ENCODE results near the gene IRS2. TPM values are rescaled to one million over a fixed set of nuclear protein-coding genes. Genes with fewer than 3 reads are reported as not detected.

The IRS2 gene
- total RNA-seq, 1 donor from 2014 or later, result 1.7 TPM

DNA sequence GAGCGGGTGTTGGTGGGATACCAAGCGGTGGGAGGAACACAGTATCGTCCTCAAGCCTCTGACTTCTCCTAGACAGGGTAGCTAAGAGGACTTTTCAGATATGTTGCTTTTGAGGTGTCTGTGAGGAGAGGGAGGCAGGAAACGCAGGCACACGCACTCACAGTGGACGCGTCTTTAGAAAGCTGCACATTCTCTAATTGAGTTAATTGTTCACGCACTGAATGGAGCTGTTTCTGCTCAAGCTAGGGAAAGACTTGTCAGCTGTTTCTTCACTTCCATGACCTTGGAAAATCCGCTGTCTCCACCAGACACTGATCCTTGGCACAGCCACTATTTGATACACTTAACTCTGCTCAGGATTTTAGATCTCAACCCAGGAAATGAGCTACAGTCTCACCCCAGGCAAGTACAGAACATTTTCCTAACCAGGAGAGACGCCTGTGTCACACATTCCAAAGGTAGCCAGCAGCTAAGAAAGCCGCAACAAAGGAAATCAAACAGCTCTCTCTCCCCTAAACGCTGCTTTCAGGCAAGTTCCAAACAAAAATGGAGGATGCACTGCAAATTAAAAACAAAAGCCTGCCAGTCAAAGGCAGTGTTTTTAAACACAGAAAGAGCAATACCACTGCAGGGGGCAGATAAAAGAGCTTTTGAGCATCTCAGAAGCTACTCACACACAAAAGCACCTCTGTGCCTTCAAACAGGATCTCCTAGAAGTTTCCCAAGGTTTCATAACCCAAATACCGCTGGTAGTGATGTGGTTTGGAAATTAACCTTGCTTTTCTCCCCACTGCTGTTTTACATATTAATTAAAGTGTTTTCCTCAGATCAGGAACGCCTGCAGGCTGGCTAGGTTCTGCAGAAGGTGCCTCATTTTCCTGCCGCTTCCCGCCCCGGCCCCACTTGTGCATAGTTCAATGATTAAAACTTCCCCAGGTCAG, 57.3 kb downstream of the IRS2 start:
- DNase-seq, result no peak

DNA sequence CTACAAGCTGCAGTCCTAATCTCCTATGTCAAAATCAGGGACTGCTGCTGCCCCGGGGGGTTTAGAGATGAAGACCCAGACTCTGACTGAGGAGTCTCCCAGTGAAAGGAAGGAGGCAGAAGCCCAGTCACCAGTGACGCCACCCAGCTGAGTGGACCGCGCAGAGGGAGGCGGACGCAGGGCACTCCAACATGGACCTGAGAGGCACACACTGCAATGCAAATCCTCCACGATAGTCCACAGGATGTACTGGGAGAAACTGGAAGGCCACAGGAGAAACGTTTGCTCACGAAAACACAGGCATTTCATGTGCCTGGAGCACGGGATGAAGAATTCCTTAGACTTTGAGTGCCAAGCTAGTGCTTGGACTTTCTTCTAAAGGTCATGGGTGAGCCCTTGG, 58.3 kb downstream of the IRS2 start:
- no peak for DNase-seq

DNA sequence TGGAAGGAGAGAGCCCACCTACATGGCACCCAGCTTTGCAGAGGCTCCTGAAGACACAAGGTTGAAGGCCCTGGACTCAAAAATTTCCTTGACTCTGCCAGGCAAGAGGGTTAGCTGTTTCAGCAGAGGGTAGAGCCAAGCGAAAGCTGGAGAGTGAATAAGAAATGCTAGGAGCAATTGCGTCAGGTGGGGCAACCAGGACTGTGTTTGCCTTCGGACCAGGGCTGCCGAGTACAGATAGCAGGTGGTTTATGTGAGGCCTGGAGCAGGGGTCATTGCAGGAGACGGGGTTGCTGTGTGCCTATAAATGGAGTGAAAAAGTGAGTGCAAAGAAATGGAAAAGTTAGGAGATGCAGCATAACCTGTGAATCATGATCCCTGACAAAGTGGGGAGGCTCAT, 59.1 kb downstream of the IRS2 start:
- no peak for DNase-seq

DNA sequence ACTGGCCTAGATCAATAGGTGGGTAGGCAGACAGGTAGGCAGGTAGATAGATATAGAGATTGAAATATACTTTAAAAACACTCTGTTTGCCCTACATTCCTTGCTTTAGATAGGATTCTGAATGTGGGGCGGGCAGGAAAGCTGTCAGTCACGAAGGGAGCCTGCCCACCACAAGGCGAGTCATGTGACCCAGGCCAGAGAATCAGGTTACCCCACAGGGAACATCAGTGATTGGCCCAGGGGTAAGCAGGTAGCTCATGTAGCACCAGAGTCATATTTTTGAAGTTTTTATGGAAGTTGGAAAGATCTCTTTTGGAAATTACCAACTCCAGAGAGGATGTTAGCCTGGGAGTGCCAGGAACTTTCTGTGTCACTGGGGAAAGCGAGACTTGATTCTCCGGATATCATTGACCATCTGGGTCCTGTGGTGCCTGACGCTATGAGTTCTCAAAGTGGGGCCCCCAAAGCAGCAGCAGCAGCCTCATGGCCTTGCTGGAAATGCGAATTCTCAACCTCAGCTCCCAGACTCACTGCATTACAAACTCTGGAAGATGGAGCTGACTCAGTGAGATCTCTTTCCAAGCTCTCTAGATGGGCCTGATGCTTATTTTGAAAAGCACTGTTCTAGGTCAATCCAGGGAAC, 60.3 kb downstream of the IRS2 start:
- DNase-seq, result no peak

DNA sequence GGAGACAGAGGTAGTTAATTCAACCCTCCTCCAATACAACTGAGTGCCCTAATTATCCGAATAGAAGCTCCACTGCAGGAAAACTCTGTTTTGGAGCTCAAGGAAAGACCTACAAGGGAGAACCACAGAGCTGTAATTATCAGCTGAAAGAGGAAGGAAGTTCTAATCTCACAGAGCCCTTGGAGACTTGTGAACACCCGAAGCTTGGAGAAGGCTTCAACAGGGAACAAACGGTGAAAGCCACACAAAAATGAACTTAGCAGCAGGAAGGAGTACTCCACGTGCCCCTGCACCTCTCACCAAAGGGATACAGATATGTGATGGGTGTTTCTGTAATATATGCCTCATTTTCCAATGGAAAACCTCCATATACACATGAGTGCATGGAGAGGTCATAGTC, 61.1 kb downstream of the IRS2 start:
- no peak for DNase-seq

DNA sequence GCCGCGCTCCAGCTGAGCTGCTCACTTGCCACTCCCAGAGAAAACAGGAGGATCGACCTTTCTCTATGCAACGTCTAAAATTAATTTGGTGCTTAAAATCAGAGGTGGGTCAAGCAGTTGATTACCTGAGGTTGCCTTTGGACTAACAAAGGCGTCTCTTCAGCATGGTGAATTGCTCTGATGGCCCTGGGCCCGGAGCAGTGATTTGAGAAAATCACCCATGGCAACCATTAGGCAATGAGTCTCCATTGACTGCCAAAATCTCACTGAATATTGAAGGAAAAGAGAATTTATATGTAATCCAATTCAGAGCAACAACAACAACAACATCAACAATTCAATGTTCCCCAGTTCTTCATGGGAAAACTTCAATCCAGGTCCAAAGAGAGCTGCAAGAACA, 61.8 kb downstream of the IRS2 start:
- DNase-seq, result no peak

DNA sequence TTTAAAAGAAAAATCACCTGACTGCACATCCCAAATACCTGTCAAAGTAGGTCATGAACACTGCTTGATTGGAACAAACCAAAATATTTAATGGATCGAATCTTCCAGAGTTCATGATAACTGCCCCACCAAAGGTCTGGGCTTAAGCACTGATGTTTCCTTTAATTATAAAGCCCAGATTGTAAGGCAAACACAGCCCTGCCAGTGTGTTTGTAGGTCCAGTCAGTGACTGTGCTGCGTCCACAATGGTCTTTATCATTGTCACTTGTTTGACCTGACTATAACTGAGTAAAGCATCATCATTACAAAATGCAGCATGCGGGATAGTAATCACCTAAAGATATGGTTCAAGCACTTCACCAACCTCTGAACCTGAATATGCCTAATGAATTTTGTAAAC, 63.3 kb downstream of the IRS2 start:
- DNase-seq, result no peak

DNA sequence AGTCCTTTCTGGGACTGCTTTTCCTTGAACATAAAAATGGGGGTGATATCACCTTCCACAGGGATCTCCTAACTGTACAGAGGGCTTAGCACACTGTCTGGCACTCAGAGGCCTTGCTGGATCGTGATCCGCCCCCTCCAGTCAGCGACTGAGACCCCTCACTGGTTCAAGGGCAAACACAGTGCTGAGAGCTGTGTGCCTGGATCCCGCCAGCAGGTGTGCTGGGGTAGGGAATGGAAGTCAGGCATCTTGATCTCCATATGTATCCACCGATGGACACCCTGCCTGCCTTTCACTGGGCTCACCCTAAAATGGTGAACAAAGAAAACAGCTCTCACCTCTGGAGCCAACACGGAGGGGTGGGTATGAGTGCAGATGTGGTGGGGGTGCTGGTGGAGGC, 64.3 kb downstream of the IRS2 start:
- no peak for DNase-seq

DNA sequence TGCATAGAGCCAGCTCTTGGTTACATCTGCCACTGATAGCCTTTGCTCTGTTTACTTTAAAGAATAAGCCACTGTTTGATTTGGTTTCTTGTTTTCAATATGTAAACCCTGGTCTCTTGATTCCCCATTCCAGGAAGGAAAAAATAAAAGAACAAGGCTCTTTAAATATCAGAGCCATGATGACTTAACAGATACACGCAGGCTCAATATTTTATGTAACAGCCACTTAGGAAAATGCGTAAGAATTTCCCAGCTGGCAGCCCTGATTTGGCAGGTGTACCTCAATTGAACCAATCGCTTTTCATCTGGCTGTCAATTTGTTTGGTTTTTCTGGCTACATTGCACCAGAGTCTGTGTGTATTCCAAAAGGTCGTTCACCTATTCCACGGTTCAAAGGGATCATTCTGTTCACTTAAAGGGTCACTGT, 65.6 kb downstream of the IRS2 start:
- no peak for DNase-seq

DNA sequence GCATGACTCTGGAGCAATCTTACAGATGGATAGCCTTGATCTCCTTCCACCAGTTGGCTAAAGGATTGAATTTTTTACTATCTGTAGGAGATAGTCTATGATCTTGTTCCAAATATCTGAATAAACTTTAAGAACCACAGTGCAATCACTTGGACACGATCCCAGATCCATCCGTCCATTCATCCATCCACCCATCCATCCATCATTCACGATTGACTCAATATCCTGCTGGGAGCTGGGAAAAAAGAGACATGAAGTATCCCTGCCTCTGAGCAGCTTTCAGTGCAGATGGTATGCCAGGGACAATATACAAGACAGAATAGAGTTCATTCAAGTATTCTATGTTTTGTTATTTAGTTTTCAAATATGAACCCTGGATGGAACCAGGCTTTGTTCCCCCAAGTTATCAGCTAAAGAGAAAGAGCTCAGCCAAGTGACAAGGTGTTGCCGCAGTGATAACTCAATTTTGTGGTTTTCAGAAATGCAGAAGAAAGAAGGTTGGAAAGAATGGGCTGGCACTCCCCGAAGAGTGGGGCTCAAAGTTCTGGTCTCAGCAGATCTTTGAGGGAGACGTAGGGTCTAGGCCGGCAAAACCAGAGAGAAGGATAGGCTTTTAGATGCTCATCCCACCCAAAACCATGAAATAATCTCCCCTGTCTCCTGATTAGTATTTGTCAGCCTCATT, 66.3 kb downstream of the IRS2 start:
- DNase-seq, result no peak

DNA sequence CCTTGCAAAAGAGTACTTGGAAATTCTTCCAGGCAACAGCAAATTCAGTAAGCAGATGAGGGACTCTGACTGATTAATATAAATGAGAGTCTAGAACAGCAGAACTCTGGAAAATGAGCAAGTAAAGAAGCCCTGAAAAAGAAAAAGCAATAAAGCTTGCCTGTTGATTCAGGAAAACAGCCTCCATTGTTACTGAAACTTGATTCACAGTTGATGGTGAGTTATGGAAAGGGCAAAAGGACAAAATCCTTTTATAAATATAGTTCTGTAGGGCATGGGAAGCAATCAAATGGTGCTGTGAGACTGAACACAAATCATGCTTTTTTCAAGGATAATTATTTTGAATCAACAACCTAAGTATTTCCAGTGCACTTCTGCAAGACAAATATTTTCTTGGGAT, 67.7 kb downstream of the IRS2 start:
- DNase-seq, result no peak

DNA sequence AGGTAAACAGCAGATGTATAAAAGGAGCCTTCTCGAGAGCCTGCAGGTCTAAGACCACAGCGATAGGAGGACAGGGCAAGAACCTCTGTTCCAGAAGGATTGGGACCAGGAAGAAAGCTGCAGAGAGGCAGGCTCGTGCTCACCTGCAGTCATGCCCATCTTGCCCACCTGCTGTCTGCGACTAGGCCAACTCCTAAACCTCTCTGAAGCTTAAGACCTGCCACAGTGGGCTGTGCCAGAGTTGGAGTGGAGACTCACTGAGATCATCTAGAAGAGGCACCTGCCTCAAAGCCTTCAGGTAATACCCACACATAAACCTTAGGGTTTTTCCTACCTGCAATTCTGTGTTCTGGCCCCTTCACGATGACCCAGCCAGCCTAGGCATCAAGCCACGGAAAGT, 68.7 kb downstream of the IRS2 start:
- DNase-seq, result no peak

DNA sequence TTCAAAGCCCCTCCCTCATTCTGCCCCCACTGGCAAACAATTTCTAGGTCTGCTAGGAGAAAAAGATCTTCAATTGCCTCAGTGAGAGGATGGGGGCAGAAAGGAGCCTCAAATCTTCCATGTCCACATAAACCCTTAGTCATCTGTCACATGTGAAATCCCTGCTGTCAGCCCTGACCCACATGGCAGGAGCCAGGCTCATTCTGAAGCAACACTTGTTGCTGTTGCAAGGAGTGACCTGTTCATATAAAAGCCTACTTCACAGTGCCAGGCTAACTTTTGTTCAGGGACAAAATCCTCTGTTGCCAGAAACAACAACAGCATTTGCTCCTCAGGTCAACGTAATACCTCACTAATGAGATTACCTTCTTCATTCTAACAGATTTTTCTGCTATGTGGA, 70.5 kb downstream of the IRS2 start:
- DNase-seq, result no peak

DNA sequence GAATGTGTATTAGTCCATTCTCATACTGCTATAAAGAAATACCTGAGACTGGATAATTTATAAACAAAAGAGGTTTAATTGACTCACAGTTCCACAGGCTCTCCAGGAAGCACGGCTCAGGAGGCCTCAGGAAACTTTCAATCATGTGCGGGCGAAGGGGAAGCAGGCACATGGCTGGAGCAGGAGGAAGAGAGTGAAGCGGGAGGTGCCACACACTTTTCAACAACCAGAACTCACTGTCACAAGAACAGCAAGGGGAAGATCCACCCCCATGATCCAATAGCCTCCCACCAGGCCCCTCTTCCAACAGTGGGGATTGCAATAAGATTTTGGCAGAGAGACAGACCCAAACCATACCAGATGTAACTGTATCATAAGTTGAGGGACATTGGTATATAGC, 72.7 kb downstream of the IRS2 start:
- no peak for DNase-seq

DNA sequence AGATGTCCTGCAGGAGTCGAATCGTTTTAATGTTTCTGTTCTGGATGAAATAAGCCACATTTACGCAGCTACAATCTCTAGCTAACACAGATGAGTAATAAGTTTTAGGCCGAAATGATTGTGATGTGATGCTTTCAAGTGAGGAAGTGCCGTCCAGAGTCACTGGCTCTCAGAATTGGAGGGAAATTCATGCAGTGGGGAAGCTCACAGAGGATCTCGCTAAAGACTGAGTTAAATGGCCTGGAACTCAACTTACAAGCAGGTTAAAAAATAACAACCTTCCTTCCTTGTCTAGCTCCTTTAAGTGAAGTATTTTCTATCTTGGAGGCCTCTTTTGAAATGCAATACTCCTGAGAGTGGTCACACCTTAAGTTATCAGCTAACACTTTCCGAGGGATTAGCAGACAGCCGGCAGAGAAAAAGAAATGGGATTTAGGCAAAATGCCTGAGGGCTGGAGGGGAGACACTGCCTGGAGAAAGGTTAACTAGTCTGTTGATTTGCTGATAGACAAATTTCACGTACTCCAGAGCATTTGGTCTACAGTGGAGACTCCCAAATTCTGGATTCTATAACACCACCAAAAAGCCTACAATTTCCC, 74.2 kb downstream of the IRS2 start:
- no peak for DNase-seq

DNA sequence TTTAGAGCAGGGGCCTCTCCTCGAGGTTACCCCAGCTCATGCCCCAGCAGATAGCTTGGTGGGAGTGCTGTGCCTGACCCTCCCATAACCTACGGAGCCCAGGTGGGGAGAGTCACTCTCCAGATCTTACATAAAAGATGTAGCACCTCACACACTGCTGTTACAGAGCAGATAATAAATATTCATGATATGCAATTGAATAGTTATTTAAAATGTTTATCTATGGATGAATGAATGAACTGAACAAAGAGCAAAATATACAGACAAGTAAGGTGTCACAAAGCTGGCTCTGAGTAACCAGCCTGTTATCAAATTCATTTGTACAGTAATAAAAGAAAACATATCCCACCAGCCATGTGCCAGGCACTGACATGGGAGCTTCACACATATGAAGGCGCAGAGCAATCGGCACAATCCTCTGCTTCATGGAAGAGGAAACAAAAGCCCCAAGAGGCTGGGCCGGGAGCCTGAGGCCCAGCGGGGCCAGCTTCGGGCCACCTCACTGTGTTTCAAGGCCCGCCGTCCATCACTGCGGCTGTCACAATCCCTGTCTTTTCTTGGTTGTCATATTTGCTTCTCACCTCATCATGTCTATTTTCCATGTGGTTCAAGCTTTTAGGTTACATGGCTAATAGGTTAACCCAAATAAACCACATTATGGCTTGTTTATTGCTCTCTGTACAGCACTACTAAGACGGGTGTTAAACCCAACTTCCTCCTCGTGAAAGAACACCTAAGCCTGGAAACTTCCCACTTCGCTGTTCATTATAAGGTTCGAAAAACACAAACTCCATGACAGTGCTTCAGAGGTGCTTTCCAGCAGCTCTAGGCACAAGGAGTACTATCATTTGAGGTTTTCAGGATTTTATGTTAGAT, 78.4 kb downstream of the IRS2 start:
- no peak for DNase-seq

DNA sequence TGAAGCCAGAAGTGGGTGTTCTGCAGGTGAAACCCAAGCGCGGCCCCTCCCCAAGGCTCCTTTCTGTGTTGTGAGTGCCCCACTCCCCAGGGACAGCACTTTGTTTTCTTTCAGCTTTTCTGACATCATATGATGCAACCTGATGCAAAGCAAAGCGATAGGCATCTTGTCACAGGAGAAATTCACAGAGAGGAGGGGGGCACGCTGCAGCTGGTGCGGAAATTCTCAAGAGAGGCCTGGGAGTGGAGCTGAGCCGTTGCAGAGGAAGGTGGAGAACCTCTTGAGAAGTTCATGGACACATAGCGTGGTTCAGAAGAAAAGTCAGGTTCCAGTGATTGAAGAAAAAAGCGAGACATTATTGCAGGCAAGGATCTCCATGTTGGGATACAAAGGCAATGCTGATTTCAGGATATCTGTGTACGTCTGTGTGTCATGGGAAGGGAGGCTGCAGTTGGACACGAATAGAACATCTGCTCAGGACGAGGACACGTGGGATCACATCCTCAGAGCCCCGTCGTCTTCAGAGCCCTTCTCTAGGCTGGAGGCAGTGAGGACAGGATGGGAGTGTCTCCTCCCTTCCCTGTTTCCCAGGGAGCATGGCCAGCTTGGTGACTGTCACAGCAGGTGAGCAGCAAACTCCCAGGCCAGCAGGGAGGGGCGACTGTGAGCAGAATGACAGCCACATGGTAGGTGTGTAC, 79.2 kb downstream of the IRS2 start:
- no peak for DNase-seq

DNA sequence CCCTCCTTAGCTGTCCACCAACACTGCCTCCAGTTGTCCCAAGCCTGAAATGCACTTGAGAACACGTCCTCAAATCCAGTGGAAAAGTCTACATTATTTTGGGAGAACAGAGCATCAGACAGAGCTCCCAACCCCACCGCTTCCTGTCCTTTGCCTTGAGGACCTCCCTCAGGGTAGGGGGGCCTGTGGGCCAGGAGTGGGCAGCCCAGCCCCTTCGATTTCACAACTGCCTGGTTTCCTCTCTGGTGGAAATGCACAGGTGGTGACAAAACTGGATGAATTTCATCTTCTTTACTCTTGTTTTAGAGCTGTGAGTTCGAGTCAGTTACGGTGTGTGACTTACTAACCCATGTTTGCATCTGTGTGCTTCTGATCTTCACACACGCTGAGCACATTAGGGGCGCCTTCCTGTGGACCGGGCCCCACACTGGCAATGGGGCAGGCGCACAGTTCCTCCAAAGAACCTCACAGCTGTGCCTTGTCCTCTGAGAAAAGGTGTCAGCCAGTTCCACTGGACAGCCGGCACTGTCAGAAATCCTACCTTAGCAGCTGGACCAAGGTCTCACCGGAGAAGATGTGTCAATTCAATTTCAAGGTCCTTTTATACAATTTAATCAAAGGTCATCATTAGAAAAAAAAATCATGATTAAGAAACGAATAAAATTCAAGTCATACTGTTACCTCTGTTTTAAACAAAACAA, 80.2 kb downstream of the IRS2 start:
- DNase-seq, result no peak

DNA sequence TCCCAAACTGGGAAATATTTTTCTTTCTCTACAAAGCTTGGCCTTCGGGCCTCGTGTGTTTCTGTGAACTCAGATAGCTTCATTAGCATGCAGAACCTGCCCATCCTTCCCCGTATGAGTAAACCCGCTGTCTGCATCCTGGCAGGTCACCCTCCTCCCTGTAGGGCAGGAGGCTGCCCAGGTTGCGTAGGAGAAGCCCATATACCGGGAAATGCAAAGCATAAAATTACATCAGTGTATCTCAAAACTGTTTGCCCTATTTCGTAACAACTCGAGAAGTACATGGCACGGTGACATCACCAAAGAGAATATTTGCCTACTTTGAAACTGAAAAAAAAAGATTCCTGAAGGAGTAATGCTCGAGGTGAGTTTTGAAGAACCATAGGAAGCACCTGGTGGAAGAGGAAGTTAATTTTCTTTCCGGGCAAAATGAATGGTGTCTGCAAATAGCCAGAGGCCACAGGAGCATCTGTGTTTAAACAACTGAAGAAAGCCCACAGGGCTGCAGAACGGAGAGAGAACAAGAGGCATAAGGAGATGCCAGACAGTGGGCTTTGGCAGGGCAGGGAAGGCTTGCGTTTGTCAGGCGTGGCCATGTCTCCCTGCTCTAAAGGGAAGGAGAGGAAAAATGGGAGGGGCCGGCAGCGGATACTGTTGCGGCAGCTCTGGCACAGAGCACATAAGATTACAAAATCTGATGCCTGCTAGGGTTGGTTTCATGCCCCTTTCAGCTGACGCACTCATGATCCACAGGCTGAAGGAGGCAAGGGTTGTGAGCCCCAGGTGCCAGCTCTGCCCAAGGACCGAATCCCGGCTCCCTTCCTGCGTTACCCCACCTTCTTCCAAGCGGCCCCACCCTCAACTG, 81.4 kb downstream of the IRS2 start:
- DNase-seq, result peak; percentile 3

DNA sequence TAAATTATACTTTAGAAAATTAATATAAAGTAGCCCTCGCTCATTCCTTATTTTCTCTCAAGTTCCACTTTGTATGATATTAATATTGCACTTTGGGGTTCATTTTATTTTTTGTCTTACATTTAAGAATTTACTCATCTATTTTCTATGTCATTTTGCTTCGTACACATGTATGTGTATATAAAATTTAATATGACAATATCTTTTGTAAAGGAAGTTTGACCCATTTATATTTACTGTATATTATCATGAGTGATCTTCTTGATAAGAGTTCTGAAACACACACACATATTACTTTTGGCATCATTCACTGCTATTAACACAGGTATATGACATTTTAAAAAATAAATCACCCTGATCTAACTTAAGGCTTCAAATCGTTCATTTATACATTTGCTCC, 83.1 kb downstream of the IRS2 start:
- no peak for DNase-seq
